Natural killer cell (primary cell): ENCODE data around the gene RIC1. TPM values are rescaled to one million over a fixed set of nuclear protein-coding genes. Genes with fewer than 3 reads are reported as not detected.
"Not testable (repeated sequence)": the region's sequence is repeated elsewhere in the genome, so short reads cannot be mapped to it uniquely, and the experiment has no call there.

ENCODE experiments used
- ATAC-seq, 3 donors: fragments of 150-1000 bp in 2 of 3; fragments of 200-7000 bp in 1 of 3; cut with Tn5 transposase; 1 replicate in 1 of 3; 2 replicates in 2 of 3; pipeline ENCODE4 v1.10.0; 2021; ENCODE audit warnings: mild to moderate bottlenecking in 2 of 3, moderate library complexity in 2 of 3
- DNase-seq, 2 donors: peaks; one replicate each; pipeline versions ENCODE4 v3.0.0 to v3.0.0-alpha.2; 2013 to 2021; ENCODE audit warnings: mixed read lengths in 1 of 2
- H3K27ac ChIP-seq: one replicate; pipeline ENCODE4 v1.5.1; 2013; ENCODE audit warnings: mild to moderate bottlenecking, low read length
- H3K27me3 ChIP-seq: one replicate; pipeline ENCODE4 v1.6.1; 2013; ENCODE audit warnings: low read length; ENCODE audit not compliant: control insufficient read depth, insufficient read depth
- H3K36me3 ChIP-seq: one replicate; pipeline ENCODE4 v1.6.1; 2013; ENCODE audit warnings: low read length; ENCODE audit not compliant: control insufficient read depth, insufficient read depth
- H3K4me1 ChIP-seq: one replicate; pipeline ENCODE4 v1.6.1; 2013; ENCODE audit warnings: low read length; ENCODE audit not compliant: control insufficient read depth, insufficient read depth
- H3K4me3 ChIP-seq: one replicate; pipeline ENCODE4 v1.5.1; 2013; ENCODE audit warnings: low read length
- H3K9me3 ChIP-seq: one replicate; pipeline ENCODE4 v1.6.1; 2013; ENCODE audit warnings: low read length; ENCODE audit not compliant: control insufficient read depth, insufficient read depth
- H3K27ac Mint-ChIP-seq, 2 donors: one replicate each; pipeline ENCODE4 v1.8.0; 2022; ENCODE audit warnings: mild to moderate bottlenecking in 2 of 2, mixed read lengths in 2 of 2, moderate library complexity in 1 of 2
- H3K27me3 Mint-ChIP-seq, 2 donors: one replicate each; pipeline ENCODE4 v1.8.0; 2022; ENCODE audit warnings: low read depth in 2 of 2, mixed read lengths in 2 of 2
- H3K36me3 Mint-ChIP-seq: one replicate; pipeline ENCODE4 v1.8.0; 2022; ENCODE audit warnings: mixed read lengths
- H3K4me1 Mint-ChIP-seq, 2 donors: one replicate each; pipeline ENCODE4 v1.8.0; 2022; ENCODE audit warnings: mixed read lengths in 2 of 2
- H3K4me3 Mint-ChIP-seq: one replicate; pipeline ENCODE4 v1.8.0; 2022; ENCODE audit warnings: mild to moderate bottlenecking, moderate library complexity, mixed read lengths
- H3K9me3 Mint-ChIP-seq, 2 donors: one replicate each; pipeline ENCODE4 v1.8.0; 2022; ENCODE audit warnings: mixed read lengths in 2 of 2
- WGBS: methylation state at CpG from one replicate; pipeline ENCODE4 v1.1.7; 2013; ENCODE audit warnings: missing lambda C conversion rate; ENCODE audit not compliant: insufficient coverage; 5-methylcytosine and 5-hydroxymethylcytosine counted together
- intact Hi-C: fragments of 100-400 bp; cut with micrococcal nuclease; formaldehyde crosslinking; loops from one replicate; pipeline ENCODE4 v1.14.2; 2022
- total RNA-seq, 4 donors: library from RNA; stranded (reverse); fragments of 120-200 nt in 1 of 4; gene quantifications; one replicate each; pipeline versions ENCODE4 v1.2.3 to v1.2.4, GENCODE V29; 2013 to 2022
- TF ChIP-seq, protein P1 (sequence below): fragments of 200-600 bp; IDR thresholded peaks from one replicate; pipeline ENCODE4 v1.8.0; 2022; ENCODE audit warnings: antibody characterized with exemption

The RIC1 gene
- total RNA-seq, 3 donors from 2014 or later (not counting 1 experiment from before 2014, with no cell fraction given): 23.5 to 33.9 (median 31.8) TPM

DNA sequence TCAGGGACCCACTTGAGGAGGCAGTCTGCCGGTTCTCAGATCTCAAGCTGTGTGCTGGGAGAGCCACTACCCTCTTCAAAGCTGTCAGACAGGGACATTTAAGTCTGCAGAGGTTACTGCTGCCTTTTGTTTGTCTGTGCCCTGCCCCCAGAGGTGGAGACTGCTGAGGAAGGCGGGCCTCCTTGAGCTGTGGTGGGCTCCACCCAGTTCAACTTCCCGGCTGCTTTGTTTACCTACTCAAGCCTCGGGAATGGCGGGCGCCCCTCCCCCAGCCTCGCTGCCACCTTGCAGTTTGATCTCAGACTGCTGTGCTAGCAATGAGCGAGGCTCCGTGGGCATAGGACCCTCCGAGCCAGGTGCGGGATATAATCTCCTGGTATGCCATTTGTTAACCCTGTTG is 54.7 kb downstream of the RIC1 start:
- H3K9me3 ChIP-seq, H3K4me3 Mint-ChIP-seq, H3K27ac Mint-ChIP-seq, H3K36me3 ChIP-seq, ATAC-seq, DNase-seq, H3K27me3 Mint-ChIP-seq, H3K27ac ChIP-seq, H3K27me3 ChIP-seq, H3K36me3 Mint-ChIP-seq, intact Hi-C loops, H3K4me3 ChIP-seq, H3K4me1 ChIP-seq: not testable (repeated sequence)
- H3K9me3 Mint-ChIP-seq: peaks cover 0 to 10% of the 10 kb centered on the region in 2 donors
- peaks cover 42 to 47% of the 10 kb centered on the region in 2 donors for H3K4me1 Mint-ChIP-seq
- 99% methylated on average over 11 of the region's 11 CpGs for WGBS

DNA sequence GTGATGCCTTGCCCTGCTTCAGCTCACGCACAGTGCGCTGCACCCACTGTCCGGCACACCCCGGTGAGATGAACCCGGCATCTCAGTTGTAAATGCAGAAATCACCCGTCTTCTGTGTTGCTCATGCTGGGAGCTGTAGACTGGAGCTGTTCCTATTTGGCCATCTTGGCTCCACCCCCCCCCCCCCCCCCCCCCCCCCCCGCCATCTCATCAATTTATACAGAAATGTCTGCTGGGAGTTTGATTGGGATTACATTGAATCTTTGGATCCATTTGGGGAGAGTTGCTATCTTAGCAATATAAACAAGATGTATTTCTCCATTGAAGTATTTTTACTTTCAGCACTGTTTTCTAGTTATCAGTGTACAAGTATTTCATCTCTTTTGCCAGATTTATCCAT is 55.2 kb downstream of the RIC1 start:
- 100% methylated on average over 5 of the region's 7 CpGs for WGBS
- Histone ChIP-seq H3K27ac (no peak overlapping the region), H3K9me3 (no peaks in the 10 kb centered on the region), H3K27me3 (no peaks in the 10 kb centered on the region), H3K4me3 (no peak overlapping the region), H3K36me3 (no peaks in the 10 kb centered on the region), H3K4me1 (no peaks in the 10 kb centered on the region)
- no peaks in the 10 kb centered on the region for H3K27me3 Mint-ChIP-seq
- no peak for DNase-seq
- no peak overlapping the region for H3K27ac Mint-ChIP-seq
- H3K4me3 Mint-ChIP-seq: no peak overlapping the region
- H3K9me3 Mint-ChIP-seq: peaks cover 0 to 10% of the 10 kb centered on the region in 2 donors
- H3K36me3 Mint-ChIP-seq: peaks cover 9% of the 10 kb centered on the region
- TF ChIP-seq, protein P1, sequence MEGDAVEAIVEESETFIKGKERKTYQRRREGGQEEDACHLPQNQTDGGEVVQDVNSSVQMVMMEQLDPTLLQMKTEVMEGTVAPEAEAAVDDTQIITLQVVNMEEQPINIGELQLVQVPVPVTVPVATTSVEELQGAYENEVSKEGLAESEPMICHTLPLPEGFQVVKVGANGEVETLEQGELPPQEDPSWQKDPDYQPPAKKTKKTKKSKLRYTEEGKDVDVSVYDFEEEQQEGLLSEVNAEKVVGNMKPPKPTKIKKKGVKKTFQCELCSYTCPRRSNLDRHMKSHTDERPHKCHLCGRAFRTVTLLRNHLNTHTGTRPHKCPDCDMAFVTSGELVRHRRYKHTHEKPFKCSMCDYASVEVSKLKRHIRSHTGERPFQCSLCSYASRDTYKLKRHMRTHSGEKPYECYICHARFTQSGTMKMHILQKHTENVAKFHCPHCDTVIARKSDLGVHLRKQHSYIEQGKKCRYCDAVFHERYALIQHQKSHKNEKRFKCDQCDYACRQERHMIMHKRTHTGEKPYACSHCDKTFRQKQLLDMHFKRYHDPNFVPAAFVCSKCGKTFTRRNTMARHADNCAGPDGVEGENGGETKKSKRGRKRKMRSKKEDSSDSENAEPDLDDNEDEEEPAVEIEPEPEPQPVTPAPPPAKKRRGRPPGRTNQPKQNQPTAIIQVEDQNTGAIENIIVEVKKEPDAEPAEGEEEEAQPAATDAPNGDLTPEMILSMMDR: no peak
- peaks cover 43 to 46% of the 10 kb centered on the region in 2 donors for H3K4me1 Mint-ChIP-seq
- intact Hi-C loops: no loop called here
- no peak for ATAC-seq

DNA sequence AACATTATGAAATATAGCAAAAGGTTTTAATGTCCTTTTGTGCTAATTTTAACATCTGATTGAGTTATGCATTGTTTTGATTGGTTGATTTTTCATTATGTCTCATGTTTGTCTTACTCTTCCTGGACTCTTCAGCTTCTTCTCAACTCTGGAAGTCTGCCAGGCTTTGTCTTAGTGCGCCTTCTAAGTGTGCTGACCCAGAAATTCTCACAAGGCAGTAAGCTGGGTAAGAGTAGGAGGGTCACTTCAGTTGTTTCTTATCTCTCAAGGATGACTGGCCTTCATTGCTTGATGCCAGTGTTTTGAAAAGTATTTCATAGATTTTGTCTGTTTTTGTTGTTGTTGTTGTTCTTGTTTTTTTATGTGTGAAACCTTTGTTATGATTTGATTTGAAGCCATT is 59.2 kb downstream of the RIC1 start:
- Mint-ChIP-seq H3K4me3 (no peak overlapping the region), H3K9me3 (peaks cover 0 to 2% of the 10 kb centered on the region in 2 donors), H3K4me1 (peaks cover 15 to 23% of the 10 kb centered on the region in 2 donors), H3K27ac (no peak overlapping the region), H3K36me3 (peaks cover 1% of the 10 kb centered on the region), H3K27me3 (no peaks in the 10 kb centered on the region)
- Histone ChIP-seq H3K4me1 (no peaks in the 10 kb centered on the region), H3K4me3 (no peak overlapping the region), H3K9me3 (no peaks in the 10 kb centered on the region), H3K27ac (no peak overlapping the region), H3K36me3 (no peaks in the 10 kb centered on the region), H3K27me3 (no peaks in the 10 kb centered on the region)
- DNase-seq (no peak), ATAC-seq (no peak)
- WGBS: 92% methylated on average over 1 of the region's 1 CpG
- TF ChIP-seq, protein P1: no peak
- intact Hi-C loops: no loop called here

DNA sequence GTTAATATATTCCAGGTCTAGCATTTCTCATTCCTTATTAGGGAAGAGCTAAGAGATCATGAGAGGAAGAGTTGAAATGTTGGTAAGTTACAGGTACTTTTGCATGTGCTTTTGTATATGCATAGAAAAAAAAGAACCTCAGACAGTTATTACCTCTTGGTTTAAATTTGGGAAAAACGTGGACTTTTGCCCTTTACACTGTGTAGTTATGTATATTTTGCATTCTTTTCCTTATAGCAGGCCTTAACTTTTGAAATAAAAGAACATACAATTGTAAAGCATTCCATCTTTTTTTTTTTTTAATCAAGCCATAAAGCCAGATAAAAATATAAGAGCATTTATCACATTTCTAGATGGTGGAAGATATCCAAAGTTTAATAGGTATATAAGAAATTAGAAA is 61.4 kb downstream of the RIC1 start:
- DNase-seq: no peak
- no peaks in the 10 kb centered on the region for H3K27me3 Mint-ChIP-seq
- H3K27me3 ChIP-seq: no peaks in the 10 kb centered on the region
- WGBS: no CpG with 5 or more reads among the region's 1 CpG
- no peaks in the 10 kb centered on the region for H3K4me1 ChIP-seq
- no peak overlapping the region for H3K4me3 Mint-ChIP-seq
- H3K27ac Mint-ChIP-seq: no peak overlapping the region
- intact Hi-C loops: loop anchor here (10.0 kb wide), 1 partner anchor 45 kb away; no protein-coding TSS in a partner anchor
- no peak overlapping the region for H3K4me3 ChIP-seq
- no peak for ATAC-seq
- no peaks in the 10 kb centered on the region for H3K36me3 ChIP-seq
- peaks cover 12 to 20% of the 10 kb centered on the region in 2 donors for H3K4me1 Mint-ChIP-seq
- TF ChIP-seq, protein P1: no peak
- no peaks in the 10 kb centered on the region for H3K9me3 ChIP-seq
- H3K36me3 Mint-ChIP-seq: no peaks in the 10 kb centered on the region
- no peak overlapping the region for H3K27ac ChIP-seq
- H3K9me3 Mint-ChIP-seq: no peaks in the 10 kb centered on the region
